ENCODE results near the gene NDUFB6.
"Not testable (repeated sequence)": the region's sequence is repeated elsewhere in the genome, so short reads cannot be mapped to it uniquely, and the experiment has no call there.

Gene NDUFB6

DNA sequence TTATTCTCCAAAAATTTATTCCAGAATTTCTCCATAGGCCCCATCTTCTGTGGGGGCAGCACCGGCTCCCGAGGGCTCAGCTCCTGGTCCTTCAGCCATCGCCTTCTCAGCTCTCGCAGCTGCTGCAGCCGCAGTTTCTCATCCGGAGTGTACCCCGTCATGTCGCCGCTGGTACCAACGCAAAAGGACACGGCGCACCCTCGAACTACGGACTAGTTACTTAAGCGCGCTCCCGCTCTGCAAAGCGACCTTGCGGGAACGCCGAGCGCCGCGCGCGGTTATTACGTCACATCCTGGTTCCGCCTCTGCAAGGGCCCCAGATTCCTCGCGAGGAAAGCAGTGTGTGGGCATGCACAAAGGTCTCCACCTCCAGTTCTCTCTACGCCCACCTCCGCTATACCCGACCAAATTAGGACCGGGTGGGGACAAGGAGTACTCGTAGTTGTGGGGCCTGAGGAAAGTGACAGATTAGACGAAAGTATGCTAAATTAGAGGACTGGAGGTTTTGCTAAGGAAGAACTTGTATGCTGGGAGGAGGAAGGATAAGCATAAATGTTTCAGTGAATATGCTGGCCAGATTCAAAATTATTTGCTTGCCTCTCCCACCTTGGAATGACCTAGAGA is at the start of gene NDUFB6:
Gene NDUFB6, minus strand, starts transcription at position 260 of the 624 bp plus-strand sequence. Its CDS starts 99 bp downstream, at position 161.
- TF ChIP-seq GATA1 (IDR thresholded peaks at IDR 0.05; ENCODE audit: low read depth, low read length) (no peak), POLR2A (IDR thresholded peaks at IDR 0.05; ENCODE audit: low read length) (peak; percentile 87)
- peak; percentile 97 for DNase-seq

DNA sequence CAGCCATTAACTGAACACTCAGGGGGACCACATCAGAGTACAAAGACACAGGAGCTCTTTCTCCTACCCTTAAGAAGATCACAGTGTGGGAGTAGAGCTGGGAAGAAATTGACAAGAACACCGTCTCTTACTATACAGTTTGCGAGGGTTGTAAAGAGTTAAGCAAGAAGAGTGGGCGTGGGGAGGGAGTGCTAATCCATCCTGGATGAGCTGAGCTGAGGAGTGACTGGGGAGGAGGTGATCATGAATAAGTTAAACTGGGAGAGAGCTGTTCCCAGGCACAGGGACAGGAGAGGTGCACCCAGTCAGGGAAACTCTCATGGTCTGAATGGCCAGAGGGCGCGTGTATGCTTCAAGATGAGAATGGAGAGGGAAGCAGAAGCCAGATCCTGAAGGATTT is 45.3 kb upstream of the NDUFB6 start:
- DNase-seq, result no peak
- TF ChIP-seq POLR2A (IDR thresholded peaks at IDR 0.05; ENCODE audit: low read length) (no peak), GATA1 (IDR thresholded peaks at IDR 0.05; ENCODE audit: low read depth, low read length) (no peak)

DNA sequence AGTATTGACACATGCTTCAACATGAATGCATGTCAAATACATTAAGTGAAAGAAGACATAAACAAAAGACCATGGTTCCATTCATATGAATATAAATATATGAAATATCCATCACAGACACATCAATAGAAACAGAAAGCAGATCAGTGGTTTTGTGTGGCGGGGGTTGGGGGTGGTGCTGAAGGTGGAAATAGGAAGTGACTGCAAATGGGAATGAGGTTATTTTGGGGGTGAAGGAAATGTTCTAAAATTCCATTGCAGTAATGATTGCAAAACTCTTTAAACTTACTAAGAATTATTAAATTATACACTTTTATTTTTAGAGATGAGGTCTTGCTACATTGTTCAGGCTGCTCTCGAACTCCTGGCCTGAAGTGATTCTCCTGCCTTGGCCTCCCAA is 33.9 kb upstream of the NDUFB6 start:
- TF ChIP-seq GATA1 (IDR thresholded peaks at IDR 0.05; ENCODE audit: low read depth, low read length) (no peak), POLR2A (IDR thresholded peaks at IDR 0.05; ENCODE audit: low read length) (no peak)
- no peak for DNase-seq

DNA sequence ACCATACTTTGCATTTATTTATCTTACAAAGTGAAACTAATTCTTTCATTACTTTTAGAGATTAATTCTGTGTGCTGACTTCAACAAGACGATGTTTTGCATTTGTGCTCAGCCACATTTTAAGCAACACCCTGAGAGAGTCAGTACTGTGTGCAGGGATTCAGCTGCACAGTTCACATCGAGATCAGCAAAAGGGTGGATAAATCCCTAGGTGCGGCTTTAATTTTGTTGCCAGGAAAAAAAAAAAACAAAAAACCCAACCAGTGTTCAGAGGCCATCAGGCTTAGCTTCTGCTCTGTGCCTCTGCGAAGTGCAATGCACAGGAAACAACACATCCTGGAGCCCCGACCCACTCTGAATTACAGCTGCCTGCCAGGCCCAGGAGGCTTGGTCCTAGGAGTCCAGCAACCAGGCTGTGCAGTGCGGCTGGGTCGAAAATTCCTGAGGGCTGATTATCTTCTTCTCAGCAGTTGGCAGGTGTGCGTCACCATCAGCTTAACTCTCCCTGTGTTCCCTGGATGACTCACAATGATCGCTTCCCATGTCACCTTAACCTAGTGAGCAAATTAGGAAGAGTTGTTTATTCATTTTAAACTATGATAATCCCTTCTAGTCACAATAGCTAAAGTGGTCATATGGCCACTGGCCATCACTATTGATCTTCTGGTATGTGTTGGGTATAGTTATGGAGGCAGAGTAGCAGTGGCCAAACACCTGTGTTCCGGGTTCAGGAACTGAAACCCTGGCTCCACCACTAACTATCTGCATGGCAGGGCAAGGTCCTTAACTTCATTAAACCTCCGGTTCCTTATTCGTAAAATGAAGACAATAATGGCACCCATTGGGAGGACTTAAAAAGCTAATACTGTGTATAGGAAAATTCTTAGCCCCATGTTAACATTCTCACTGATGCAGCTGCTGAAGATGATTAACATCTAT is 31.2 kb upstream of the NDUFB6 start:
- DNase-seq, result no peak
- TF ChIP-seq POLR2A (IDR thresholded peaks at IDR 0.05; ENCODE audit: low read length) (no peak), GATA1 (IDR thresholded peaks at IDR 0.05; ENCODE audit: low read depth, low read length) (no peak)

DNA sequence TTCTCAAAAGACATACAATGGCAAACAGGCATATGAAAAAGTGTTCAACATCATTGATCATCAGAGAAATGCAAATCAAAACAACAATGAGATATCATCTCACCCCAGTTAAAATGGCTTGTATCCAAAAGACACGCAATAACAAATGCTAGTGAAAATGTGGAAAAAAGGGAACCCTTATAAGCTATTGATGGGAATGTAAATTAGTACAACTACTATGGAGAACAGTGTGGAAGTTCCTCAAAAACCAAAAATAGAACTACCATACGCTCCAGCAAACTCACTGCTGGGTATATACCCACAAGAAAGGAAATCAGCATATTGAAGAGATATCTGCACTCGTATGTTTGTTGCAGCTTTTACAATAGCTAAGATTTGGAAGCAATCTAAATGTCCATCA is 26.1 kb upstream of the NDUFB6 start:
- DNase-seq, result not testable (repeated sequence)

DNA sequence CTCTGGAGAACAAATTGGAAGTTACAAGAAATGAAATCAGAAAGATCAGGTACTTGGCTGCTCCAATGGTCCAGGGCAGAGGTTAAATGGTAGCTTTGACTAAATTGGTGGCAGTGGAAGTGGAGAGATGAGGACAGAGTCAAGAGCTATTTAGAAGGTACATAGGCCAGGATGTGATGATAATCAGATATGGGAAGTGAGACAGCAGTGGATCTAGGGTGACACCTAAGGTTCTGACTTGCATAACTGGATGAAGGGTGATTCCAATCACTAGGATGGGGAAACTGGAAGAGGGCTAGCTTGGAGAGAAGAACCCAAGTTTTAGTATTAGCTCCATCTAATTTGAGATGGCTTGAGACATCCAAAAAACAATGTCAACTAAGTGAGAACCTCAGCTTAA is 24.0 kb upstream of the NDUFB6 start:
- TF ChIP-seq POLR2A (IDR thresholded peaks at IDR 0.05; ENCODE audit: low read length) (no peak), GATA1 (IDR thresholded peaks at IDR 0.05; ENCODE audit: low read depth, low read length) (no peak)
- no peak for DNase-seq

DNA sequence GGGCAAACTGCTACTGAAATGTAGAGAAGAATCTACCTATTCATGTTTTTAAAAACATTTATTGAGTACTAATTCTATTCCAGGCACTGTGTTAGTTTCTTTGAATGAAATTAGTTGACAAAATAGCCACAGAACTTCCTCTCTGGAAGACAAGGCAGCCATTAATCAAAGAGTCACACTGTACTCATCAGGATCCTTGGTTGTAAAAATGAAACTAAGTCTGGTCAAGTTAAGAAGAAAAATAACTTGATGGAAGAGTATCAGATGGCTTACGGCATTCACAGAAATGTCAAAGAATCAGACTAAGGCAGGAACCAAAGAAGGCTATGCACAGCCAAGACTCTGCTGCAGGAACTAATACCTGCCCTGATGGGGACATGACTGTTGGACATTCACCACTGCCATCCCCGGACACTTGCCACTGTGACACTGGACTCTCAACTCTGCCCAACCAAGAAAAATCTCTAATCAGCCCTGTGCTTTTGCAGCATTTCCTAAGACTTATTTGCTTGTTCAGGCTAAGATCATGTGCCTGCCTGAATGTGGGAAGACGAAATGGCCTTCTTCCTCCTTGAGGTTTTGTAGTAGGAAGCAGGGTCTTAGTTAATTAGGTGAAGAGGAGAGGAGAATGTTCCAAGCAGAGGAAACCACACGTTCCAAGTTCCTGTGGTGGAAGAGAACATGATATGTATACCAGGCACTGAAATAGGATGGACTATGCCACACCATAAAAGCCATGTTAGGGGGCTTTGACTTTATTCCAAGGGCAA is 23.3 kb upstream of the NDUFB6 start:
- TF ChIP-seq POLR2A (IDR thresholded peaks at IDR 0.05; ENCODE audit: low read length), result no peak
- TF ChIP-seq GATA1 (IDR thresholded peaks at IDR 0.05; ENCODE audit: low read depth, low read length), result no peak
- DNase-seq, result no peak

DNA sequence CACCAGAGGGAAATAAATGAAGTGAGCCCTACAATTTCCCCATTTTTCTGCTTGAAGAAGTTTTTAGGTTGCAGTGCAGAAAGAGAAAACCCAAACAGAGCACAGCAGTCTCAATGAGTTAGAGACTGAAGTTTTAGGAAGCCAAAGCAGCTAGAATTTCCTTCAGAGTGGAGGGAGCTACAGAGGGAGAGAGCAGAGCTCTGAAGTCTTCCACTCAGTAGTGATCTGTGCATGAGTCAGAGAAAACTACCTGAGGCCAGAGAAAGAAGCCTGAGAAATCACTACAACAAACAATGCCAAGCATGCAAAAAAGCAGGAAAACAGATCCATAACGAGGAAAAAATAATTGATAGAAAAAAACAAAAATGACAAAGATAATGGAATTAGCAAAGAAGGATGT is 17.9 kb upstream of the NDUFB6 start:
- no peak for DNase-seq
- TF ChIP-seq POLR2A (IDR thresholded peaks at IDR 0.05; ENCODE audit: low read length), result no peak
- TF ChIP-seq GATA1 (IDR thresholded peaks at IDR 0.05; ENCODE audit: low read depth, low read length), result no peak

DNA sequence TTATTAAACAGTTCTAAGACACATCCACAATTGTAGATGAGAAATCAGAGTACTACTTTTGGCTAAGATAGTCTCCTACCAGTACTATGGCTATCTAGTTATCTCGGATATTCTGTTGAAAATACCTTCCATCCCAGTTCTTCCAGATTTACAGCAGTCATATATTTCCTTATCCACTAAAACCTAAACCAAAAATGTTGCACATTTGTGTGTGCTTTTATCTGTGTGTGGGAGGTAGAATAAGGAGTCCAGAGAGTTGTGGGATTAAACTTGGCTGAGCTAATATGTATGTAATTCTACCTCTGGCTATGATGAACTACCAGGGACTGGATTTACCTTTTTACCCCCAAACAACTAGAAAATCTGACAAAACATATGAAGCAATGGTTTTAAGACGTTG is 17.5 kb upstream of the NDUFB6 start:
- no peak for DNase-seq
- no peak for TF ChIP-seq GATA1 (IDR thresholded peaks at IDR 0.05; ENCODE audit: low read depth, low read length)
- no peak for TF ChIP-seq POLR2A (IDR thresholded peaks at IDR 0.05; ENCODE audit: low read length)

DNA sequence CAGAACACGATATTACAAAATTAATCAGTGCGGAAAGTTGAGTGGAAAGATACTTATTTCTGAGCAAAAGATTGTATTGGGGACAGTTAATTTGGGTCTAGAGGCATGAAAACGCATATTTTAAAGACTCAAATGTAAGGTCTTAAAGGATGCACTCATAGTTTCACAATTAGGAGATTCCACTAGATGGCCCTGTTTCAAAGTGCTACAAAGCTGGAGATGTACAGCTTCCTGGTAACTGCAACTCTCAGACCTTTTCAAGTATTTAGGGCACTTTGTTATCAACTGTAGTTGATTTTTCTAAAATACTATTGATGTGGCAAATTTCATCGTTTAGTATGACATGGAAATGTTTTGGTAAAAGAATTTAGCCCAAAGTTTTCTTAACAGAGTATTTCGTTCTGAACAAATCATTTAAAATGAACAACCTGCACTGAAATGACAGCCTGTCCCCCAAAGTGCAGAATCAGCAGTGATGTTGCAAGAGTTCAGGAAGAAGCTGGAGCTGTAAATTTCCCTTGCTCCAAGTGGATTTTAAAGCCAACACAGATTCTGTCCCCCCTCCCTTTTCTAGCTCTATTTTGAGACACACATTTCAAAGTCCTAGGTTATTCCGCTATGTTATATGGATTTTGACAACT is 16.2 kb upstream of the NDUFB6 start:
- TF ChIP-seq POLR2A (IDR thresholded peaks at IDR 0.05; ENCODE audit: low read length) (no peak), GATA1 (IDR thresholded peaks at IDR 0.05; ENCODE audit: low read depth, low read length) (no peak)
- DNase-seq, result peak; percentile 43 to 59

DNA sequence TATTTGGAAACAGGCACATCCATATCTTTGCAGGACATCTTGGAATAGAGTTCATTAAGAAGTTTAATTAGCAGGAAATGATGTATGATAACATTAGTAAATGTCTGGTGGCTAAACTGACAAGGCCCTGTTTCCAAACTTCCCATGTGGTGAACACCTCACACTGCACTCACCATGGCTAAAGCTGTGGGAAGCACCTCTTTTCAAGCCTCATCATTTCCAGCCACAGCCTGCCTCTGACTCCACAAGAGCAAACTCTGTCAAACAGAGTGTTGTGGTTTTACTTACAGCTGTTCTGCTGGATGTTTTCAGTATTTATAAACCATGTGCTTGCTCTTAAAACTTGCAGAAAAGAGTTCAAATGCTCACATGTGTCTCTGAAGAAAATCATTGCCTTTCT is 14.9 kb upstream of the NDUFB6 start:
- TF ChIP-seq GATA1 (IDR thresholded peaks at IDR 0.05; ENCODE audit: low read depth, low read length) (no peak), POLR2A (IDR thresholded peaks at IDR 0.05; ENCODE audit: low read length) (no peak)
- no peak for DNase-seq

DNA sequence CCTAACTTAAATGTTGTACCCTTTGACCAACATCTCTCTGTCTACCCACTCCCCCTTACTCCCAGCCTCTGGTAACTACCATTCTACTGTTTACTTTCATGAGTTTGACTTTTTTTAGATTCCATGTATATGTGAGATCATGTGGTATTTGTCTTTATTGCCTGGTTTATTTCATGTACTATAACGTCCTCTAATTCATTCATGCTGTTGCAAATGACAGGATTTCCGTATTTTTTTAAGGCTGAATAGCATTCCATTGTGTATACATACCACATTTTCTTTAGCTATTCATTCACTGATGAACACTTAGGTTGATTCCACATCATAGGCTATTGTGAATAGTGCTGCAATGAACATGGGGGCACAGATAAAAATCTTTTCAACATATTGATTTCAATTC is 11.8 kb upstream of the NDUFB6 start:
- TF ChIP-seq POLR2A (IDR thresholded peaks at IDR 0.05; ENCODE audit: low read length), result no peak
- no peak for TF ChIP-seq GATA1 (IDR thresholded peaks at IDR 0.05; ENCODE audit: low read depth, low read length)
- DNase-seq, result no peak

DNA sequence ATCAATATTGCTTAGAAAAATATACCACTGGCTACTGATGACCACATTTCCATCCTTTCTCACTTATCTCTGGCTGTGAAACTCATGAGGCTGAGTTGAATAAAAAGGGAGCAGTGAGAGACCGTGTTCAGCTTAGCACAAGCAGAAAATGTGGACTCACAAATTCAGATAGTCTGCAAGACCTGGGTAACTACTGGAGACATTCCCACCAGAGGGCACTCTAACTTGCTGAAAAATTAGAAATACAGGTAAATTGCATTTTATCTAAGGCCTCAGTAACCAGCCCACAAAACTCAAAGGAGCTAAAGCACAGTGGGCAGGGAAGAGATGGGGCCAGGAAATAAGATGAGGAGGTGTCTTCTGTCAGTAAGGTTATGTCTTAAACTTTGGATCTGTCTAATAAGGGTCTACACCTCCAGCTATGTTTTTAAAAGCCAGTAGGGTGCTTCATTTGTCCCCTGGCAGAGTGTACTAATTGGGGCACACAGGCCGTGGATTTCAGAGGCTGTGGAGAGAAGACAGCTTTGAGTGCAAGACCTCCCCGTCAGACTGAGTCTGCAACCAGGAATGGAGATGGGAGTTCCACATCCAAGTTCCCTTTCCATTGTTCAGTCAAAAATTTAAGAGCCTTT is 8.7 kb upstream of the NDUFB6 start:
- peak; percentile 77 to 83 for DNase-seq

More for the DNA sequence above, 8.7 kb upstream of the NDUFB6 start:
- no peak for TF ChIP-seq POLR2A (IDR thresholded peaks at IDR 0.05; ENCODE audit: low read length)
- TF ChIP-seq GATA1 (IDR thresholded peaks at IDR 0.05; ENCODE audit: low read depth, low read length), result no peak

All from erythroblast (primary cell).